PC-9 (cell line): ENCODE data around the gene NHSL1. TPM values are rescaled to one million over a fixed set of nuclear protein-coding genes. Genes with fewer than 3 reads are reported as not detected.

Experiments
- BruUV-seq: library from RNA; stranded (reverse); fragments of 400-500 nt; replicated peaks from 2 replicates; lab custom pipeline; 2021; lab: Mats Ljungman, UMichigan
- CTCF ChIA-PET: fragments of 300-600 bp; sonication (Branson Sonifier 250); formaldehyde crosslinking; loops from one replicate; lab custom pipeline; 2022; ENCODE audit warnings: antibody characterized with exemption; lab: Charles Lee
- POLR2A ChIA-PET: fragments of 300-600 bp; sonication (Branson Sonifier 250); formaldehyde crosslinking; loops from one replicate; lab custom pipeline; 2022; ENCODE audit warnings: antibody characterized with exemption; ENCODE audit not compliant: unreplicated experiment; lab: Charles Lee
- DNase-seq, 2 experiments: peaks; one replicate each; pipeline versions ENCODE4 v3.0.0 to v3.0.0-alpha.2; 2015 to 2022; ENCODE audit warnings: mixed read lengths in 1 of 2
- H2AFZ ChIP-seq: fragments of 200-600 bp; sonication (generic); 2 replicates; pipeline ENCODE4 v1.8.1; 2017; ENCODE audit warnings: antibody characterized with exemption
- H3F3A ChIP-seq: fragments of 200-600 bp; sonication (generic); 2 replicates; pipeline ENCODE4 v1.8.1; 2017; ENCODE audit warnings: antibody characterized with exemption, mild to moderate bottlenecking, low read depth; ENCODE audit not compliant: insufficient read depth
- H3K27ac ChIP-seq: fragments of 200-600 bp; sonication (generic); 2 replicates; pipeline ENCODE4 v1.6.1; 2016; ENCODE audit warnings: mixed run types
- H3K27me3 ChIP-seq: fragments of 200-600 bp; sonication (generic); 2 replicates; pipeline ENCODE4 v1.6.1; 2016; ENCODE audit warnings: low read depth, mixed run types; ENCODE audit not compliant: insufficient read depth
- H3K36me3 ChIP-seq: fragments of 200-600 bp; sonication (generic); 2 replicates; pipeline ENCODE4 v1.6.1; 2016; ENCODE audit warnings: low read depth, mixed run types
- H3K4me1 ChIP-seq: fragments of 200-600 bp; sonication (generic); replicated peaks from 2 replicates; pipeline ENCODE4 v1.6.1; 2016; ENCODE audit warnings: mixed run types; ENCODE audit not compliant: insufficient read depth
- H3K4me2 ChIP-seq: fragments of 200-600 bp; sonication (generic); 2 replicates; pipeline ENCODE4 v1.6.1; 2017; ENCODE audit warnings: mixed run types
- H3K4me3 ChIP-seq: fragments of 200-600 bp; sonication (generic); 2 replicates; pipeline ENCODE4 v1.6.1; 2016; ENCODE audit warnings: mixed run types
- H3K79me2 ChIP-seq: fragments of 200-600 bp; sonication (generic); 2 replicates; pipeline ENCODE4 v1.6.1; 2017; ENCODE audit warnings: low read depth, mixed run types
- H3K9me2 ChIP-seq: fragments of 200-600 bp; sonication (generic); 2 replicates; pipeline ENCODE4 v1.8.1; 2017; ENCODE audit warnings: mild to moderate bottlenecking; ENCODE audit not compliant: insufficient read depth
- H3K9me3 ChIP-seq: fragments of 200-600 bp; sonication (generic); 2 replicates; pipeline ENCODE4 v1.8.1; 2016; ENCODE audit warnings: low read depth; ENCODE audit not compliant: insufficient read depth
- H4K20me1 ChIP-seq: fragments of 200-600 bp; sonication (generic); 2 replicates; pipeline ENCODE4 v1.8.1; 2017; ENCODE audit not compliant: insufficient read depth
- CTCF ChIP-seq: fragments of 200-600 bp; sonication (generic); conservative IDR thresholded peaks from 2 replicates; pipeline ENCODE4 v1.6.1; 2017; ENCODE audit warnings: mixed run types, antibody characterized with exemption, mild to moderate bottlenecking, moderate library complexity
- EZH2 ChIP-seq: fragments of 200-600 bp; sonication (generic); IDR thresholded peaks from 2 replicates; pipeline ENCODE4 v1.8.0; 2017; ENCODE audit warnings: antibody characterized with exemption, low read depth
- intact Hi-C: fragments of 100-400 bp; cut with micrococcal nuclease; formaldehyde crosslinking; loops from one replicate; pipeline ENCODE4 v1.10.0; 2022; ENCODE audit not compliant: unreplicated experiment
- total RNA-seq: library from RNA; stranded (reverse); gene quantifications from 2 replicates; pipeline ENCODE4 v1.2.3, GENCODE V29; 2021

The NHSL1 gene
- total RNA-seq, 1 experiment from 2014 or later: 17.5 TPM

DNA sequence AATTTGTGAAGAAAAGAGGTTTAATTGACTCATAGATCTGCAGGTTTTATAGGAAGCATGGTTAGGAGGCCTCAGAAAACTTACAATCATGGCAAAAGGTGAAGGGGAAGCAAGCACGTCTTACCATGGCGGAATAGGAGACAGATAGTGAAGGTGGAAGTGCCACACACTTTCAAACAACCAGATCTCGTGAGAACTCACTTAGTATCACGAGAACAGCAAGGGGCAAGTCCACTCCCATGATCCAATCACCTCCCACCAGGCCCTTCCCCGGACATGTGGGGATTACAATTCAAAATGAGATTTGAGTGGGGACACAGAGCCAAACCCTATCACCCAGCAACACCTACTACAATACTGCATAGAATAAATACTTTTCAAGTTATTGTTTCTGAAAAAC is 102.6 kb downstream of the NHSL1 start:
- Histone ChIP-seq H3K4me3 (no peak overlapping the region), H2AFZ (no peak overlapping the region), H3K9me2 (no peaks in the 10 kb centered on the region), H3K4me1 (0 out of 2 replicates have a peak, but pooled peaks cover 6% of the 10 kb centered on the region), H3K4me2 (no peak overlapping the region), H3K27ac (no peak overlapping the region), H3K36me3 (no peaks in the 10 kb centered on the region), H4K20me1 (no peaks in the 10 kb centered on the region), H3K27me3 (no peaks in the 10 kb centered on the region), H3K9me3 (no peaks in the 10 kb centered on the region), H3F3A (no peaks in the 10 kb centered on the region), H3K79me2 (no peaks in the 10 kb centered on the region)
- BruUV-seq: no TSS peak
- ChIA-PET CTCF (no interaction called here), POLR2A (no interaction called here)
- intact Hi-C loops: no loop called here
- TF ChIP-seq CTCF (no peak), EZH2 (no peak)
- no peak for DNase-seq

- DNase-seq: no peak
- Histone ChIP-seq H2AFZ (peak overlapping the region; percentile 14; the same call in 1 of the 2 replicates), H3K27me3 (no peaks in the 10 kb centered on the region), H3F3A (no peaks in the 10 kb centered on the region), H4K20me1 (no peaks in the 10 kb centered on the region), H3K9me2 (no peaks in the 10 kb centered on the region), H3K36me3 (no peaks in the 10 kb centered on the region), H3K9me3 (no peaks in the 10 kb centered on the region), H3K27ac (no peak overlapping the region), H3K4me3 (no peak overlapping the region), H3K4me1 (0 out of 2 replicates have a peak, but pooled peaks cover 6% of the 10 kb centered on the region), H3K4me2 (no peak overlapping the region), H3K79me2 (no peaks in the 10 kb centered on the region)
- TF ChIP-seq CTCF: no peak
- no peak for TF ChIP-seq EZH2
- CTCF ChIA-PET: interaction anchor here (0.6 kb wide), 1 partner anchor 388 kb away, joined by 3 read pairs; no protein-coding TSS in a partner anchor
- intact Hi-C loops: no loop called here
- no TSS peak for BruUV-seq
- POLR2A ChIA-PET: no interaction called here
These were observed 105.2 kb downstream of the NHSL1 start for GRCh38 chr6:138393871-138394783.

GRCh38 chr6:138389551-138389950 is 109.7 kb downstream of the NHSL1 start:
- Histone ChIP-seq H3K36me3 (no peaks in the 10 kb centered on the region), H3K4me1 (peaks cover 7% of the 10 kb centered on the region), H4K20me1 (no peaks in the 10 kb centered on the region), H3F3A (no peaks in the 10 kb centered on the region), H3K9me2 (no peaks in the 10 kb centered on the region), H2AFZ (peak overlapping the region; percentile 34; the same call in 1 of the 2 replicates), H3K27ac (no peak overlapping the region), H3K27me3 (no peaks in the 10 kb centered on the region), H3K9me3 (no peaks in the 10 kb centered on the region), H3K4me2 (no peak overlapping the region), H3K79me2 (no peaks in the 10 kb centered on the region), H3K4me3 (no peak overlapping the region)
- no peak for DNase-seq
- ChIA-PET POLR2A (no interaction called here), CTCF (interaction anchor here (0.7 kb wide), 1 partner anchor 281 kb away, joined by 3 read pairs; no protein-coding TSS in a partner anchor)
- intact Hi-C loops: no loop called here
- BruUV-seq: no TSS peak
- TF ChIP-seq EZH2 (no peak), CTCF (no peak)
